ENCODE data around the gene MARK2. TPM values are rescaled to one million over a fixed set of nuclear protein-coding genes. Genes with fewer than 3 reads are reported as not detected.
A peak's percentile ranks its signal among the peaks of the same experiment; 100 is the strongest.

The MARK2 gene
- total RNA-seq, 2 experiments from 2014 or later: 18.4 to 21.0 TPM

GRCh38 chr11:63951779-63952536 is 113.0 kb downstream of the MARK2 start:
- Mint-ChIP-seq H3K9me3 (no peaks in the 10 kb centered on the region), H3K4me1 (ENCODE audit: low read depth) (peaks cover 20% of the 10 kb centered on the region), H3K27ac (peak overlapping the region; percentile 31), H3K27me3 (no peaks in the 10 kb centered on the region), H3K4me3 (no peak overlapping the region), H3K36me3 (ENCODE audit: low read depth) (peaks cover 31% of the 10 kb centered on the region)
- Histone ChIP-seq H3K4me3 (ENCODE audit: low read length) (no peak overlapping the region), H3K9me3 (ENCODE audit: control insufficient read depth in 1 of 2, insufficient read depth in 1 of 2, low read length in 2 of 2) (no peaks in the 10 kb centered on the region), H3K4me1 (ENCODE audit: insufficient read depth, low read length) (peaks cover 33% of the 10 kb centered on the region), H3K36me3 (ENCODE audit: insufficient read depth, low read length) (peaks cover 32% of the 10 kb centered on the region), H3K27me3 (ENCODE audit: control insufficient read depth in 1 of 2, insufficient read depth in 2 of 2, low read length in 2 of 2) (no peaks in the 10 kb centered on the region), H3K27ac (ENCODE audit: low read depth in 1 of 2, low read length in 2 of 2) (peak overlapping the region in 1 of 2 donors; percentile 29)
- no peak for TF ChIP-seq CTCF (IDR thresholded peaks at IDR 0.05)
- ChIA-PET POLR2A (no interaction called here), CTCF (interaction anchor here (1.3 kb wide), 1 partner anchor 115 kb away, joined by 3 read pairs; no protein-coding TSS in a partner anchor)
- intact Hi-C loops (cut with DNase I, micrococcal nuclease): no loop called here
- DNase-seq (peak in 6 of 14 experiments; percentile 17 to 75 (median 34)), ATAC-seq (ENCODE audit: poor library complexity) (peak; percentile 57)

GRCh38 chr11:63952570-63952969 is 113.7 kb downstream of the MARK2 start:
- peaks cover 20% of the 10 kb centered on the region for H3K4me1 Mint-ChIP-seq (ENCODE audit: low read depth)
- H3K27ac Mint-ChIP-seq: peak overlapping the region; percentile 31
- no peaks in the 10 kb centered on the region for H3K27me3 Mint-ChIP-seq
- H3K27ac ChIP-seq (ENCODE audit: low read depth in 1 of 2, low read length in 2 of 2): peak overlapping the region in 1 of 2 donors; percentile 29
- peaks cover 33% of the 10 kb centered on the region for H3K4me1 ChIP-seq (ENCODE audit: insufficient read depth, low read length)
- ChIA-PET CTCF (no interaction called here), POLR2A (no interaction called here)
- no peak for TF ChIP-seq CTCF (IDR thresholded peaks at IDR 0.05)
- no peaks in the 10 kb centered on the region for H3K9me3 ChIP-seq (ENCODE audit: control insufficient read depth in 1 of 2, insufficient read depth in 1 of 2, low read length in 2 of 2)
- peaks cover 31% of the 10 kb centered on the region for H3K36me3 ChIP-seq (ENCODE audit: insufficient read depth, low read length)
- ATAC-seq (ENCODE audit: poor library complexity) (no peak), DNase-seq (no peak)
- H3K4me3 Mint-ChIP-seq: no peak overlapping the region
- no peaks in the 10 kb centered on the region for H3K9me3 Mint-ChIP-seq
- H3K27me3 ChIP-seq (ENCODE audit: control insufficient read depth in 1 of 2, insufficient read depth in 2 of 2, low read length in 2 of 2): no peaks in the 10 kb centered on the region
- H3K36me3 Mint-ChIP-seq (ENCODE audit: low read depth): peaks cover 31% of the 10 kb centered on the region
- intact Hi-C loops (cut with DNase I, micrococcal nuclease): no loop called here
- no peak overlapping the region for H3K4me3 ChIP-seq (ENCODE audit: low read length)

GRCh38 chr11:63958008-63958407 is 119.1 kb downstream of the MARK2 start:
- DNase-seq (no peak), ATAC-seq (ENCODE audit: poor library complexity) (no peak)
- POLR2A ChIA-PET: no interaction called here
- peaks cover 35% of the 10 kb centered on the region for H3K4me1 ChIP-seq (ENCODE audit: insufficient read depth, low read length)
- TF ChIP-seq CTCF (IDR thresholded peaks at IDR 0.05): no peak
- Mint-ChIP-seq H3K9me3 (no peaks in the 10 kb centered on the region), H3K36me3 (ENCODE audit: low read depth) (peaks cover 16% of the 10 kb centered on the region), H3K4me1 (ENCODE audit: low read depth) (peaks cover 6% of the 10 kb centered on the region), H3K4me3 (no peak overlapping the region), H3K27me3 (no peaks in the 10 kb centered on the region), H3K27ac (no peak overlapping the region)
- no peaks in the 10 kb centered on the region for H3K27me3 ChIP-seq (ENCODE audit: control insufficient read depth in 1 of 2, insufficient read depth in 2 of 2, low read length in 2 of 2)
- H3K36me3 ChIP-seq (ENCODE audit: insufficient read depth, low read length): peaks cover 27% of the 10 kb centered on the region
- CTCF ChIA-PET: interaction anchor here (0.9 kb wide), 1 partner anchor 40 kb away, joined by 3 read pairs; no protein-coding TSS in a partner anchor
- H3K27ac ChIP-seq (ENCODE audit: low read depth in 1 of 2, low read length in 2 of 2): no peak overlapping the region
- H3K9me3 ChIP-seq (ENCODE audit: control insufficient read depth in 1 of 2, insufficient read depth in 1 of 2, low read length in 2 of 2): no peaks in the 10 kb centered on the region
- H3K4me3 ChIP-seq (ENCODE audit: low read length): no peak overlapping the region
- intact Hi-C loops (cut with DNase I, micrococcal nuclease): no loop called here

Other genes with a start within 250 kb of the MARK2 start
- 1 to 10 TPM; 2.4 to 3.6 TPM for gene PLAAT3, start 224.7 kb upstream of the MARK2 start, total RNA-seq
- 10 to 100 TPM; 14.5 to 16.5 TPM for gene ATL3, start 167.7 kb upstream of the MARK2 start, total RNA-seq
- gene RTN3, start 157.6 kb upstream of the MARK2 start, total RNA-seq: 10 to 100 TPM; 16.4 to 17.6 TPM
- 1 to 10 TPM in 1 of 2 experiments, under 1 TPM in 1; 0.95 to 1.0 TPM for gene ZFTA, start 70.3 kb upstream of the MARK2 start, total RNA-seq
- gene SPINDOC, start 25.7 kb upstream of the MARK2 start, total RNA-seq: 1 to 10 TPM; 4.0 to 4.8 TPM
- gene RCOR2, start 78.1 kb downstream of the MARK2 start, total RNA-seq: not detected
- gene NAA40, start 99.9 kb downstream of the MARK2 start, total RNA-seq: 10 to 100 TPM; 11.8 to 14.0 TPM
- 100 to 1,000 TPM in 1 of 2 experiments, 10 to 100 TPM in 1; 89.1 to 105 TPM for gene COX8A, start 135.5 kb downstream of the MARK2 start, total RNA-seq
- 10 to 100 TPM; 57.5 to 60.0 TPM for gene OTUB1, start 147.3 kb downstream of the MARK2 start, total RNA-seq
- not detected for gene FLRT1, start 196.8 kb downstream of the MARK2 start, total RNA-seq

All from CD4-positive, alpha-beta T cell (primary cell).